NCI-H1436 treated with DMSO at 0.1 percent for 48 hours (cell line): ENCODE results near the gene ATP1A3.
"Not testable (repeated sequence)": the region's sequence is repeated elsewhere in the genome, so short reads cannot be mapped to it uniquely, and the experiment has no call there.

Source experiments
- DNase-seq: peaks from one replicate; lab custom pipeline; 2025; lab: John Stamatoyannopoulos, UW

The ATP1A3 gene

GRCh38 chr19:41945135-41945766 lies 48.8 kb downstream of the ATP1A3 start:
- DNase-seq = no peak

GRCh38 chr19:41944336-41944735 lies 49.7 kb downstream of the ATP1A3 start:
- no peak for DNase-seq

DNA sequence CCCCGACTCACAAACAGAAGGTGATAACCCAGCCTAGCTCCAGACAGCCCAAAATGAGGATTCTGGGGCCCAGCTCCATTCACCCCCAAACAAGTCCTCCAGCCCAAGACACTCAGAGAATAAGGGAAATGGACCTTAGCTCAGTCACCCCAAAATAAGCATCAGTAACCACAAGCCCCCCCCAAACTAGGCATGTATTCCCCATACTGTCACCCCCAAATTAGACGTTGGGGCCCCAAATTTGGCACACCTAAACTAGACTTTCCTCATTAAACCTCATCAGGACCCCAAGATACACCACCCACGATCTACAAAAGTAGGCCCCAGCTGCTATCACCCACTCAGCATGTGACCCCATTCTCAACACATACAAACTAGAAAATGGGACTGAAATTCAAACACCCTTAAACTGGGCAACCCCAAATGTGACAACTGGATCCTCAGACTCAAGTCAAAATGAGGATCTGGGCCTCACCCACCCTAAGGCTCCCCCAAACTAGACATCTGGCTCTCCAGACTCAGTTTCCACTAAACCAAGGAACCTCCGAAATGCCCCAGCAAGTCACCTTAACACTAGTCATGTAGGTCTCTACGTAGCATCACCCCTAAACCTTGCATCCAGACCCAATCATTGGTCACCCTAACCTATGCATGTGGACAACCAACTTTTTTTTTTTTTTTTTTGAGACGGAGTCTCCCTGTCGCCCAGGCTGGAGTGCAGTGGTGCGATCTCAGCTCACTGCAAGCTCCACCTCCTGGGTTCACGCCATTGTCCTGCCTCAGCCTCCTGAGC lies 52.4 kb downstream of the ATP1A3 start:
- DNase-seq = no peak

GRCh38 chr19:41940731-41941409 lies 53.2 kb downstream of the ATP1A3 start:
- no peak for DNase-seq

GRCh38 chr19:41939861-41940730 lies 53.9 kb downstream of the ATP1A3 start:
- no peak for DNase-seq

DNA sequence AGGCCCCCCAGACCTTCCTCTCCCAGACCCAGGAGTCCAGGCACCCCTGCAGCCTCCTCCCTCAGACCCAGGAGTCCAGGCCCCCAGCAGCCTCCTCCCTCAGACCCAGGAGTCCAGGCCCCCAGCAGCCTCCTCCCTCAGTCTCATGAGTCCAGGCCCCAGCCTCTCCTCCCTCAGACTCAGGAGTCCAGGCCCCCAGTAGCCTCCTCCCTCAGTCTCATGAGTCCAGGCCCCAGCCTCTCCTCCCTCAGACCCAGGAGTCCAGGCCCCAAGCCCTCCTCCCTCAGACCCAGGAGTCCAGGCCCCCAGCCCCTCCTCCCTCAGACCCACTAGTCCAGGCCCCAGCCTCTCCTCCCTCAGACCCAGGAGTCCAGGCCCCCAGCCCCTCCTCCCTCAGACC lies 54.8 kb downstream of the ATP1A3 start:
- not testable (repeated sequence) for DNase-seq

DNA sequence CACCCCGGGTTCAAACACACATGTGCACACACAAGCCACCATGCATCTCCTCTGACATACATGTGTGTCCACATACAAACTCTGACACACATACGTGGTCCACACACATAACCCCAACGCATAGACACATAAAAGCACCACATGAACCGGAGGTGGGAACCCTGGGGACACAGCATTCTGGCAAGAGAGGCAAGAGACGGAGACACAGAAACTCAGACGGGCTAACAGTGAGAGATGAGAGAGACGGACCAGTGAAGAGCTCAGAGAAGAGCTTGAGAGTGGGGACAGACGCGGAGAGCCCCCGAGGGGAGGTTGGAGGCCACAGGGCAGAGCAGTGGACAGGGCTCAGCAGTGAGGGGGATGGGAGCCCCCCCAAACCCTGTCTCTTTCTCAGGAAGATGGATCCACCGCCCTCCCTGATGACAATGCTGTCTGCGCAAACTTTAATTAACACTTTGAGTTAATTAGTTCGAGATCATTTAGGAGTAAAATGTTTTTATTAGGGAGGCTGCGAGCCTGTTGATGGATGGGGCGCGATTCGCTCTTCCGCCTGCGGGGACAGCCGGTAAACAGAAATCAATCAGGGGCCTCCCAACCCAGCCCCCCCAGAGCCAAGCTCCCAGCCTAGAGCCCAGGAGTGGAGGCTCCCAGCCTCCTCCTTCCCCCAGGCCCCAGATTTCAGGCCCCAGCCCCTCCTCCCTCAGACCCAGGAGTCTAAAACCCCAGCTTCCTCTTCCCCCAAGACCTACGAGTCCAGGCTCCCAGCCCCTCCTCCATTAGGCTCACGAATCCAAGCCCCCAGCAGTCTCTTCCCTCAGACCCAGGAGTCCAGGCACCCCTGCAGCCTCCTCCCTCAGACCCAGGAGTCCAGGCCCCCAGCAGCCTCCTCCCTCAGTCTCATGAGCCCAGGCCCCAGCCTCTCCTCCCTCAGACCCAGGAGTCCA lies 56.2 kb downstream of the ATP1A3 start:
- no peak for DNase-seq

DNA sequence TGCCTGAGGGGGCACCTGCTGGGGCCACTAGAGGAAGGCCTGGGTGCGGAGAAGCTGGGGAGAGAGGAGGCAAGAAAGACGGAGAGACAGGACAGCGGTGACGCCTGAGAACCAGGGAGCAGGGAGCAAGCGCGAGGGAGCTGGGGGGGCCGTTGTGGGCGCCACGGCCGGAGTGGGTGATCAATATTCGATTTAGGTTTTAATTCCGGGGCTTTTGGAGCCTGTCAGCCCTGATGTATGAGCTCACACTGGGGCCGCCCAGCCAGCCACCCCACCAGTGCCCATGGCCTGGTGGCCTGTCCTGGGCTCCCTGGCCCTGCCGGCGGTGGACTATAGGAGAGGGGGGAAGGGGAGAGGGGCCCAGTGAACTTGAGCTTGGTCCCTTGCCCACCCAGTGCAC lies 57.1 kb downstream of the ATP1A3 start:
- DNase-seq = no peak

GRCh38 chr19:41936416-41936850 lies 57.6 kb downstream of the ATP1A3 start:
- DNase-seq = no peak

- no peak for DNase-seq
Observed at GRCh38 chr19:41935760-41936415, 58.1 kb downstream of the ATP1A3 start.

DNA sequence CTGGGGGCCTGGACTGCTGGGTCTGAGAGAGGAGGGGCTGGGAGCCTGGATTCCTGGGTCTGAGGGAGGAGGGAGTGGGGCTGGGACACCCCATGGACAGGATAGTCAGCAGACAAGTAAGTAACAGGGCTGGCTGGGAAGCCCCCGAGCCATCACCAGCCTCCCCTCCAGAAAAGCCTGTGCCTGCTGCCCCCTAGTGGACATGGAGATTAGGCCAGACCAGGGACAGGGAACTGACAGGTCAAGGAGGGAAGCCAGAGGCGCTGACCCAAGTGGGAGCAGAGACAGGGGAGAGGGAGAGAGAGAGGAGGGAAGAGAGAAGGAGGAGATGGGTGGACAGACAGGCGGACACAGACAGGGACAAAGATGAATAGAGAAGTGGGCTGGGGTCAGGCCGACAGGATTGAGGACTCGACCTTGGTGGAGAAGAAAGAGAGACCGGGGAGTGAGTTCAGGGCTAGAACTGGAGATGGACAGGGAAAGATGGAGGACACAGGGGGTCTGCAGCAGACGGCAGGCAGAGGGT lies 59.1 kb downstream of the ATP1A3 start:
- no peak for DNase-seq

DNA sequence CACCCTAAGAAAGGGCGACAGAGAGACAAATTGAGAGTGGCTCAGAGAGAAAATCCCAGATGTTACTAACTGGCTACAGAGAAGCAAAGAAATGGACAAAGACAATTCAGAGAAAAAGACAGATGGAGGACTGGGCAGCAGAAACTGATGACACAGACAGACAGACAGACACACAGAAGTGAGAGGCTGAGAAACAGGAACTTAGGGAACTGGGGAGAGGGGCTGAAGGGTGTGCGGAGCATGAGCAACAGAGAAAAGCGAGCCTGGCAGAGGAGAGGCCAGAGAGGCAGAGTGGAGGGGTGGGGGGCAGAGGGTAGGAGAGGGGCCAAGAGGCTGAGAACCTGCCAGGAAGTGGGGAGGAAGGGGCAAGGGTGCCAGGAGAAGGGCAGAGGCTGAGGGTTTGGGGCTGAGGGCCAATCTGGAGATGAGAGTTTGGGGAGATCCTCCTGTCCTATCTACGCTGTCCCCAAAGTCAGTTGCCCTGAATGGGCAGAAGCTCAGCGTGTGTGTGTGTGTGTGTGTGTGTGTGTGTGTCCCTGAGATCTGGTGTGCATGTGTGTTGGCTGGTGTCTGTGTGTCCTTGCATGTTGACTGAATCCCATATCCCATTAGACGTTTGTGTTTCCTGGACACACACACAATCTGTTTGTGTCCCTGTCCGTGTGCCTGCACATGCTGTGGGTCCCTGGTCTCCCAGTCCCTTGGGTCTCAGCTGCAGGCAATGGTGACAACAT lies 60.2 kb downstream of the ATP1A3 start:
- DNase-seq = no peak

DNA sequence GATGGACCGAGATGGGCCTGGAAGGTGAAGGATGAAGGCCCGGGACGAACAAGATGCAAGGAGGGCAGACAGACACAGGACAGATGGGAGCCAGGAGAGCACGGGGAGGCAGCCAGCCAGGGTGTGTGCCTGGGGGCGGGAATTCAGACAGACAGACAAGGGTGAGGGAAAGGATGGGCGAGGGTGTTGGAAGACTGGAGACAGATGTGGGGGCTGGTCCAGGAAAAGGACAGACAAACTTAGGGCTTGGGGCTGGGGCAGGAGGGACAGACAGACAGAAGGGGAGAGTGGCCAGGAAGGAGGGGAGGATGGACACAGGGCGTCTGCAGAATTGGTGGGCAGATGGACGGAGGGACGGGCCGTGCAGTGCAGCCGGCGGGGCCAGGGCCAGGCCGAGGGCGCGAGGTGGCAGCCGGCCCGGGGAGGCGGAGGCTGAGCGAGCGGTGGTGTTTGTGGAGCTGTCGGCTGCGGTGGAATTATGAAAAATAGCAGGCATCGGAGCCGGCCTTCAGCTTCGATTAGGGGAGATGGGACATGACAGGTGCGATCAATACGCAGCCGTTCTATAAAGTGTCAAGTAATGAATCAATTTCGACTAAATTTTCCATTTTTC lies 61.2 kb downstream of the ATP1A3 start:
- DNase-seq = no peak

GRCh38 chr19:41932259-41932719 lies 61.7 kb downstream of the ATP1A3 start:
- no peak for DNase-seq

- no peak for DNase-seq
Observed at GRCh38 chr19:41930926-41931592, 63.0 kb downstream of the ATP1A3 start.

DNA sequence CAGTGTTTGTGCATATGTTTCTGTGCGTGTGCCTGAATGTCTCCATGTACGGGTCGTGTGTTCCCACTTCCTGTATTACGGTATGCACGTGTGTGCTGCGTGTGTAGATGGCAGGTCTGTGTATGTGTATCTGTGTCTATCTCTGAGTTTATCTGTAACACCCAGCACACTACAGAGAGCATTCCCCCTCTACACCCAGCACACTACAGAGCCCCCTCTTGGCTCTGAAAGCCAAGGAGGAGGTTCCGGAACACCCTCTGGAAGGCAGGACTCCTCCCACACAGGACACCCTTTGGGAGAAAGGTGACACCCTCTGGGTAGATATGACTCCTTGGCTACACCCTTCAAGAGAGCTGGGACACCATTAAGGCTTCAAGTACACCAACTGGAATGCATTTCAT lies 63.7 kb downstream of the ATP1A3 start:
- DNase-seq = no peak

DNA sequence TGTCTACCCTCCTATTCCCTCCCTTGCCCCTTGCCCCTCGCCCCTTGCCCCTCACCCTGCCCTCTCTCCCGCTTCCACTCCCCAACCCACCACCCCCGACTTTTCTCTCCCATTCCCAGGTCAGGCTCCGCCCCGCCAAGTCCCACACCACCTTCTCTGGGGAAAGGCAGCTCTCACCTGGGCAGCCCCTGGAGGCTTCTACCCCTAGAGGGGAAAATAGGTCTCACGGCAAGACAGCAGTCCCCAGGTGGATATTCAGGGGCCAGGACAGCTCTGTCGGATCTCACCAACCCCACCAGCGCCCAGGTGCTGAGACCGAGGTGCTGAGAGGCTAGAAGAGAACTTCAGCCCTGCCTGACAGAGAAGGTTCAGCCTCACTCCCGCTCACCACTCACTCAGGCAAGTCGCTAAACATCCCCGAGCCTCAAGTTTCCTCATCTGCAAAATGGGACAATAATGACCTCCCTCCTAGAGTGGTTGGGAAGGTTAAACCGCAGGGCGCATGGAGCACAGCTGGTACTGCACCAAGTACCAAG lies 64.4 kb downstream of the ATP1A3 start:
- DNase-seq = no peak
